ENCODE data around the gene MRPS34.

DNA sequence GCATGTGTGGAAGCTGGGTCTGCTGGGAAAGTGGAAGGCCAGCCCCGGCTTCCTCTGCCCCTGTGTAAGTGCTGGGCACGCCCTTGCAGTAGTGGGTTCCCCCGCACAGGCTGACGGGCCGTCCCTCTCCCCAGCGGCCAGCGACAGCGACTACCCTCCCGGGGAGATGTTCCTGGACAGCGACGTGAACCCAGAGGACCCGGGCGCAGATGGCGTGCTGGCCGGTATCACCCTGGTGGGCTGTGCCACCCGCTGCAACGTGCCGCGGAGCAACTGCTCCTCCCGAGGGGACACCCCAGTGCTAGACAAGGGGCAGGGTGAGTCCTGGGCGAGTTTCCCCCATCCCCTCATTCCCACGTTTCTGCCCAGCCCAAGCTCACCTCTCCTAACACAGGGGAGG lies 7.1 kb downstream of the MRPS34 start:
- TF ChIP-seq REST (IDR thresholded peaks at IDR 0.05; ENCODE audit: insufficient read depth in 1 of 2, low read depth in 2 of 2, low read length in 2 of 2) (no peak), POLR2AphosphoS5 (IDR thresholded peaks at IDR 0.05; ENCODE audit: low read depth, low read length) (no peak), SIN3A (IDR thresholded peaks at IDR 0.05; ENCODE audit: borderline replicate concordance, insufficient read depth, low read length) (no peak), TAF1 (IDR thresholded peaks at IDR 0.05; ENCODE audit: borderline replicate concordance, insufficient read depth, low read length) (no peak), FOXP2 (optimal IDR thresholded peaks at IDR 0.05; ENCODE audit: borderline replicate concordance, extremely low read depth, extremely low read length, insufficient read depth) (no peak)
